Skeletal muscle tissue (tissue), 4 donors: Measurements from ENCODE around the gene HEXB. TPM values are rescaled to one million over a fixed set of nuclear protein-coding genes. Genes with fewer than 3 reads are reported as not detected.

Source experiments
- H3K27ac ChIP-seq: one replicate; pipeline ENCODE4 v1.7.0; 2013; ENCODE audit warnings: mild to moderate bottlenecking, low read depth, low read length, inconsistent platforms
- H3K27me3 ChIP-seq, 3 donors: one replicate each; pipeline ENCODE4 v1.7.0; 2013; ENCODE audit warnings: low read length in 3 of 3; ENCODE audit not compliant: control insufficient read depth in 3 of 3, insufficient read depth in 3 of 3
- H3K36me3 ChIP-seq, 3 donors: one replicate each; pipeline ENCODE4 v1.7.0; 2013; ENCODE audit warnings: low read length in 3 of 3; ENCODE audit not compliant: control insufficient read depth in 3 of 3, insufficient read depth in 3 of 3
- H3K4me1 ChIP-seq, 3 donors: one replicate each; pipeline ENCODE4 v1.7.0; 2013; ENCODE audit warnings: low read length in 3 of 3, mild to moderate bottlenecking in 3 of 3; ENCODE audit not compliant: control insufficient read depth in 3 of 3, insufficient read depth in 3 of 3
- H3K4me3 ChIP-seq, 3 donors: one replicate each; pipeline ENCODE4 v1.7.0; 2013; ENCODE audit warnings: low read length in 3 of 3
- H3K9ac ChIP-seq, 3 donors: one replicate each; pipeline ENCODE4 v1.7.0; 2013; ENCODE audit warnings: low read length in 3 of 3, mild to moderate bottlenecking in 3 of 3, moderate library complexity in 2 of 3, low read depth in 1 of 3
- H3K9me3 ChIP-seq, 3 donors: one replicate each; pipeline ENCODE4 v1.7.0; 2013; ENCODE audit warnings: low read length in 3 of 3; ENCODE audit not compliant: control insufficient read depth in 3 of 3
- total RNA-seq: library from RNA; depleted of rRNA; stranded (reverse); fragments of >200 nt; gene quantifications from one replicate; pipeline ENCODE4 v1.2.3, GENCODE V29; 2014
- donor health status: Osteomylitis.

HEXB gene
- 42.3 TPM for total RNA-seq

DNA sequence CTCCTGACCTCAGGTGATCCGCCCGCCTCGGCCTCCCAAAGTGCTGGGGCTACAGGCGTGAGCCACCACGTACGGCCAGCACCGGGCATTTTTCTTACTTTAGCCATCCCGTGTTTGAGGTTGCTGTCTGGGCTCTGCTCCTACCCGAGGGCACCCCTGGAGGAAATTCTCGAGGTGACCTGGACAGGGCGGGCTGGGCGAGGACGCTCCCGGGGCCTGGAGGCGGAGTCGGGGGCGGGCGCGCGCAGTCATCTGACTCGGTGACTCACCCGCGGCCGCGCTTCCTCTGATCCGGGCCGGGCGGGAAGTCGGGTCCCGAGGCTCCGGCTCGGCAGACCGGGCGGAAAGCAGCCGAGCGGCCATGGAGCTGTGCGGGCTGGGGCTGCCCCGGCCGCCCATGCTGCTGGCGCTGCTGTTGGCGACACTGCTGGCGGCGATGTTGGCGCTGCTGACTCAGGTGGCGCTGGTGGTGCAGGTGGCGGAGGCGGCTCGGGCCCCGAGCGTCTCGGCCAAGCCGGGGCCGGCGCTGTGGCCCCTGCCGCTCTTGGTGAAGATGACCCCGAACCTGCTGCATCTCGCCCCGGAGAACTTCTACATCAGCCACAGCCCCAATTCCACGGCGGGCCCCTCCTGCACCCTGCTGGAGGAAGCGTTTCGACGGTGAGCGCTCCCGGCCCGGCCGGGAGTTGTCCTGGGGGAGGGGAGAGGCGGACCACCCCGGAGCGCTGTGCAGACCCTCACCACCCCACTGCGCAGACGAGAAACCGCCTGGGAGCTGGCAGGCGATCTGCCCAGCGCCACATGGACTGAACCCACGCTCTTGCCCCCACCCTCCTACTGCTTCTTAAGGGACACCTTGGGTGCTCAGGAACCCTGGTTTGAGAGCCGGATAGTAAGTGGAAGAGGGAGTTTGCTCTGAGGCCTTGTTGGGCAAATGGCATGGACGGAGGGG lies at the start of gene HEXB:
Gene HEXB, plus strand, starts transcription at position 334 of the 952 bp plus-strand sequence. Its CDS starts 28 bp downstream, at position 362.
- Histone ChIP-seq H3K4me1 (peaks cover 14 to 21% (median 14%) of the 10 kb centered on the region in 3 donors), H3K36me3 (peaks cover 0 to 2% (median 0%) of the 10 kb centered on the region in 3 donors), H3K9ac (peak within 1 kb of the TSS; percentile 71 to 93 (median 87)), H3K9me3 (no peaks in the 10 kb centered on the region), H3K27me3 (no peaks in the 10 kb centered on the region), H3K27ac (peak within 1 kb of the TSS; percentile 81), H3K4me3 (peak within 1 kb of the TSS; percentile 73 to 85 (median 78))

DNA sequence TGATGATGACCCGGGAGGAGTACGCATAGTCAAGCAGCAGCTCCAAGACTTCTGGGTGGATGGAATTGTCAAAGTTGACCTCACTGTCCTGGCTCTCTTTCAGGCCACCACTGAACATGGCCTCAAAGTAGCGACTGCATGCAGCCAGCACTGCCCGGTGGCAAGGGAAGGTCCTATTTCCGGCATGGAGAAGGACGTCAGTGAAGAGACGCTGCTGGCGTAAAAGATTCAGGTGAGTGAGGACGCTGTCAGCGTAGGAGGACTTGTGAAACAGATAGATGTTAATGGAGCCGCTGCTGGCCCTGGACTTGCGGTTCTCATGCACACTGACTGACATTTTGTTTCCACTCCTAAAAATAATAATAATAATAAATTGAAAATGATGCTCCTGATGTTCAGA lies 48.9 kb upstream of the HEXB start:
- Histone ChIP-seq H3K9ac (no peak overlapping the region), H3K9me3 (no peaks in the 10 kb centered on the region), H3K4me3 (no peak overlapping the region), H3K27me3 (no peaks in the 10 kb centered on the region), H3K4me1 (peaks cover 19 to 33% (median 25%) of the 10 kb centered on the region in 3 donors), H3K27ac (no peak overlapping the region), H3K36me3 (peaks cover 14 to 22% (median 15%) of the 10 kb centered on the region in 3 donors)

DNA sequence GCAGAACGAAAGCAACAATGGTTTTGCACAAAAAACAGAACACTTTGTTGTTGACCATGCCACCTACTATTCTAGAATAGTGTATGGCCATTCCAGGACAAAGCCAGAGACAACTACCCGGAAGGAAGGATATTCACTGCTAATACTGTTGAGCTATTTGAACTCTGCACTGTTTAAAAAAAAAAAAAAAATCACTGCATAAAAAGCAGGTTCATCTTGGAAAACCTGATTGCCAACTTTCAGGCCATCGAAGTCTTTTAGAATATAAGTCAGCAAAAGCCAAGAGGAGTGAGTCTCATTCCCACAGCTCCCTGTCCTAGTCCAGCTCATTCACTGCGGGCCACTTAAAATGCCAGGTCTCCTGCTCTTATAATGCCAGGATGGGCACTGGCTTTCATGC lies 48.5 kb upstream of the HEXB start:
- Histone ChIP-seq H3K4me1 (peaks cover 23 to 34% (median 27%) of the 10 kb centered on the region in 3 donors), H3K27ac (no peak overlapping the region), H3K4me3 (no peak overlapping the region), H3K36me3 (peaks cover 14 to 22% (median 15%) of the 10 kb centered on the region in 3 donors), H3K9ac (no peak overlapping the region), H3K9me3 (no peaks in the 10 kb centered on the region), H3K27me3 (no peaks in the 10 kb centered on the region)

DNA sequence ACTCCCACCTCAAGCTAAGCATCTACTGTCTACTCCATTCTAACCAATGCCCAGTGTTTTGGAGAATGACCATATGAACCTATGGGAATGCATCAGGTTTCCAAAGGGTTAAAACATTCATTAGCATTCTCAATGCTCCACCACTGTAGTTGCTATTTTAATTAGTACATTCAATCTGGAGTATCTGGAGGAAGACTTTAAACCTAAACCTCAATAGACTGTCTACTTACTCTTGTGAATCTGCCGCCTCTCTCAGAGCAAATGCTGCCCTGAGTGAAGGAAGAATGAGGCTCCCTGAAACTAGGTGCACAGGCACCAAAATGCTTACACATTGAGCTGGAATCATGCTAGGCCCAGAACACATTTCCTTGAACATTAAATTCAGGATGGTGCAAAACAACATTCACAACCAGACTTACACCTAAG lies 46.5 kb upstream of the HEXB start:
- no peak overlapping the region for H3K27ac ChIP-seq
- H3K9ac ChIP-seq, result peak overlapping the region in 2 of 3 donors; percentile 79 to 84
- no peaks in the 10 kb centered on the region for H3K9me3 ChIP-seq
- peak overlapping the region; percentile 32 to 90 (median 86) for H3K4me3 ChIP-seq
- peaks cover 25 to 42% (median 30%) of the 10 kb centered on the region in 3 donors for H3K4me1 ChIP-seq
- no peaks in the 10 kb centered on the region for H3K27me3 ChIP-seq
- peaks cover 10 to 21% (median 15%) of the 10 kb centered on the region in 3 donors for H3K36me3 ChIP-seq

DNA sequence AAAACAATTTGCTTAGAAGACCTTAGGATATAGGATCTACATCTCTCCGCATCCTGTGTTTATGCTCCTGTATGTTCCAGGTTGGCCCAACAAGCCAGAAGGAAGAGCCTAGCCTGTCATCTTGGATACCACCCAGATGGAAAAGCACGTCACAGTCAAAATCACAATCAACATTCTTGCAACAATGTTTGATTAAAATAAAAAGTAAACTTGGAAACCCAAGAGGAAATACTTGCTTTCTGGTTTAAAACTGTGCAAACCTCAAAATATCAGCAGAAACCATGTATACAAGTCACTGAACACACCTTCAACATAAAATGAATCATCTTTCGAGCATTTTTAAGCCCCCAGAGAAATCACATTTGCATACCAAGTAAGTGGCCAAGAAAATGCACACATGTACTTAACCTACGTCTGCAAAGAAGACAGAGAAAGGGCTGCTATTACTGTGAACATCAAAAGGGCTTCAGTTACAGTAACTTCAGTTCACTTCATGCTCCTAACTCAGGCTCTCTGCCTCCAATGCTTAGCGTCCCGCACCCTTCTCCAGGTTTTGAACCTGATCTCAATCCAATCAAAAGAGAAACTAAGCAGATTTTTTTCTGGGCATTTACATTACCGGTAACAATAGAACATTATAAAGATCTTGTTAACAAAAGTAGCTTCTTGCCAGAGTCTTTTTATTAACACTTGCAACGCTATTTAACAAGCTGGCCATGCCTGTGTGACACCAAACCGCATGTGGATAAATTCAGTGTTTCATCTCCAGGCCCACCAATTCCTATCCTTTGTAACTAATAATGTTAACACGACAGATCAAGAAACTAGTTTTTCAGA lies 45.8 kb upstream of the HEXB start:
- Histone ChIP-seq H3K4me1 (peaks cover 25 to 42% (median 30%) of the 10 kb centered on the region in 3 donors), H3K27ac (peak overlapping the region; percentile 71)

DNA sequence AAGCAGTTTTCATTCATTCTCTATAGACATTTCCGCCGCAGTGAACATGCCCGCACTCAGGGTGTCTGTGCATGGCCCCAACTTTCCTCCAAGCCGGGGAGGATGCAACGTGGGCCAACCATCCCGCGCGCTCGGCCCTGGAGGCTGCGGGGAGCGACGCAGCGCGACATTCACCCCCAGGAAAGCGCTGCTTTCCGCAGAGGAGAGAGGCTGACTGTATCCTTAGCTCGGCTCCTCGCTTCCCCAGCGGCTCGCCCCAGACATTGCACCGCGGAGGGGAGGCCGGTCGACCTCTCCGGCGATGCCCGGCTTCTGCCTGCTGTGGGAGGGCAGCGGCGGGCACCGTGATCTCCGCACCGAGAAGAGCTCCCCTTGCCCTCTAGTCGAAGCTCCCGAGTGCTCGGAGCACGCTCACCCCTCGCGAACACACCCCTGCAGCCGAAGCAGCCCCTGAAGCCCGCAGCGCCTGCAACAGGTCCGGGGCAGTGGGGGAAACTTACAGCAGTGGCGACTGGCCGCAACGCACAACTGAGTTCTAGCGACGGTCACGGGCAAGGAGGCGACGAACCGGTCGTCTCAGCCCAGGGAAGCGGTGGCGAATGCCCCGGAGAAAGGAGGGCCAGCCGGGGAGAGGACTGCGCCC lies 45.1 kb upstream of the HEXB start:
- H3K4me1 ChIP-seq, result peaks cover 25 to 42% (median 30%) of the 10 kb centered on the region in 3 donors
- no peaks in the 10 kb centered on the region for H3K9me3 ChIP-seq
- peak overlapping the region; percentile 86 to 93 (median 90) for H3K4me3 ChIP-seq
- H3K27me3 ChIP-seq, result no peaks in the 10 kb centered on the region
- H3K27ac ChIP-seq, result peak overlapping the region; percentile 71
- peaks cover 7 to 13% (median 11%) of the 10 kb centered on the region in 3 donors for H3K36me3 ChIP-seq
- H3K9ac ChIP-seq, result peak overlapping the region; percentile 79 to 84 (median 79)

More for the DNA sequence above, 45.8 kb upstream of the HEXB start:
- peak overlapping the region; percentile 79 to 84 (median 79) for H3K9ac ChIP-seq
- H3K9me3 ChIP-seq, result no peaks in the 10 kb centered on the region
- H3K4me3 ChIP-seq, result peak overlapping the region; percentile 86 to 93 (median 90)
- H3K27me3 ChIP-seq, result no peaks in the 10 kb centered on the region
- peaks cover 10 to 19% (median 15%) of the 10 kb centered on the region in 3 donors for H3K36me3 ChIP-seq

DNA sequence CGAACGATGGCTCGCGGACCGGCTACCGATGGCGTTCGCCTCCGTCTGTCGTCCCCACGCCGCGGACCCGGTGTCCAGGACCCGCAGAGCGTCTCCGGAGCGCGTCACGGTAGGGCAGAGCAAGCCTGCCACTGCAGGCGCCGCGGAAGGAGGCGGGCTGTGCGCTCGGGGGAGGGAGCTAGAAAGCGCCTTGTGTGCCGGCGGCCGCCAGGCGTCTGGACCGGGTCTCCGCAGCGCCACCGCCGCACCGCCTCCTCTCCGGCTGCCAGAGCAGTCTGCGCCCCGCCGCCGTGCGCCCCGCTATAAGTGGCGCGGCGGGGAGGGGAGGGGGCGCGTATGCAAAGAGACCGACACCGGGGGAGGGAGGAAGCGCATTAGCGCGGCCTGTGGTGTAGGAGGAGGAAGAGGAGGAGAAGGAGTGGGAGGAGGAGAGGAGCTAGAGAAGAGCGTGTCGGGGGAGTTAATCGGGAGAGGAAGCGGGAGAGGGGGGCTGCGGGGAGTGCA lies 44.5 kb upstream of the HEXB start, which contains the start of gene ENC1:
Gene ENC1, minus strand, starts transcription at position 279 of the 504 bp plus-strand sequence. CDS start 4,243 bp downstream, outside the sequence.
- peak within 1 kb of the TSS; percentile 71 for H3K27ac ChIP-seq
- peaks cover 3 to 7% (median 5%) of the 10 kb centered on the region in 3 donors for H3K36me3 ChIP-seq
- peaks cover 25 to 42% (median 30%) of the 10 kb centered on the region in 3 donors for H3K4me1 ChIP-seq
- no peaks in the 10 kb centered on the region for H3K27me3 ChIP-seq
- H3K9me3 ChIP-seq, result no peaks in the 10 kb centered on the region
- H3K4me3 ChIP-seq, result peak within 1 kb of the TSS; percentile 86 to 93 (median 90)
- H3K9ac ChIP-seq, result peak within 1 kb of the TSS; percentile 79 to 84 (median 79)

DNA sequence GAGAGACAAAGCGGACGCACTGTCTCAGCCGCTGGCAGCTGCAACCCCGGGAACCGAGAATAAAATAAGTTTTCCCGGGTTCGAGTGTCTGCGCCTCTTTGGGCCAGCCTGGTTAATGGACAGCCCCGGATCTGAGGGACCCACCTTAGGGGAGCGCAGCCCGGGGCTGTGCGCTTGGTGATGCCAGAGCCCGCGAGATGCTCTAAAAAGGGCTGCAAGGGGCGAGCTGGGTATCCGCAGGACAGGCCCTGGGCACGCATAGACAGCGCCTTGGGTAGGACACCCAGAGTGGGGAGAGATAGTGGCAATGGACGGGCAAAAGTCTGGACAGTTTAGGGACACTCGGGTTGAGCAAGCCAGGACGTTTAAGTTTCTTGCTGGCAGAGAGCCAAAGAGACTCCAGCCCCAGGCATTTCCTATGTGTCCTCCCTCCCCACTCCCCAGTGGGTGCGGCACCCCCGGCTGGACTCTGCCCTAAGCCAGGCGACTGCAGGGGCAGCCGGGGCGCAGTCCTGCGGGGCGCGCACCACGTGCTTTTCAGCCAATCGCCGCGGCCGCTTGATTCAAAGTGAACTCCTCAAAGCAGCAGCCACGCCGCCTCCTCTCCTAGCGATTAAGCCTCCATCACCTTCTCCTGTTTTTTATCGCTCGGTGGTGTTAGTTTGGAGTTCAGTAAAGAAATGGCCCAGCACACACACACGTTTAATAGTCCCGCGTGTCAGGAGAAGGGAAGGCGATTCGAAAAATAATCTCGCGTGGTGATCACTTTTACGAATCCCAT lies 43.9 kb upstream of the HEXB start:
- H3K4me1 ChIP-seq, result peaks cover 25 to 42% (median 30%) of the 10 kb centered on the region in 3 donors
- no peaks in the 10 kb centered on the region for H3K27me3 ChIP-seq
- H3K36me3 ChIP-seq, result peaks cover 0 to 1% (median 1%) of the 10 kb centered on the region in 3 donors
- H3K9me3 ChIP-seq, result no peaks in the 10 kb centered on the region
- H3K9ac ChIP-seq, result peak overlapping the region; percentile 79 to 84 (median 79)
- H3K27ac ChIP-seq, result peak overlapping the region; percentile 71
- peak overlapping the region; percentile 86 to 93 (median 90) for H3K4me3 ChIP-seq
